GM12892 (cell line): ENCODE results near the gene DCLK1.

Experiments used
- POLR2A ChIP-seq: IDR thresholded peaks from 2 replicates; pipeline ENCODE4 v1.6.1; 2011; ENCODE audit warnings: low read depth, low read length, control low read depth
- POLR2AphosphoS5 ChIP-seq: IDR thresholded peaks from 2 replicates; pipeline ENCODE4 v1.6.1; 2011; ENCODE audit warnings: low read depth, low read length, control low read depth
- TAF1 ChIP-seq: IDR thresholded peaks from 2 replicates; pipeline ENCODE4 v1.6.1; 2011; ENCODE audit warnings: low read depth, mild to moderate bottlenecking, control low read depth, low read length, borderline replicate concordance

DNA sequence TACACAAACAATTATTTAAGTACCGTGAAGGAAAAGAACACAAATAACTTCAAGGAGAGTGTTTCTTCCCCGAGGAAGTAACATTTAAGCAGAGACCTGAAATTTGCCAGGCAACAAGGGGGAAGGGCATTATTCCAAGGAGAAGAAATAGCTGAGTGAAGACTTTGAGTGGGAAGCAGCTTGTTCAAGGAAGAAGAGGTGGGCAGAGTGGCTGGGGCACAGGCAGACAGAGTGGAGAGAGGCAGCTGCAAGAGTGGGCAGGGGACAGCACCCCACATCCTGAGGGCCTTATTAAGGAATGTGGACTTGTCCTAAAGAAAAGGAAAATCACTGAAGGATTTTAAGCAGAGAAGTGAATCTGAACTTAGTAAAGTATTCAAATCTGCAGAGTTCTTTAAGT, 4.7 kb upstream of the DCLK1 start:
- TF ChIP-seq POLR2A (no peak), POLR2AphosphoS5 (no peak), TAF1 (no peak)
